Loucy (cell line): Measurements from ENCODE around the gene EPHA6.

Source experiments
- CTCF ChIP-seq: fragments of 200-600 bp; sonication (generic); conservative IDR thresholded peaks from 2 replicates; pipeline ENCODE4 v1.5.1; 2014; ENCODE audit warnings: mild to moderate bottlenecking, antibody characterized with exemption, low read length
- EZH2phosphoT487 ChIP-seq: fragments of 200-600 bp; IDR thresholded peaks from 2 replicates; pipeline ENCODE4 v1.6.1; 2018; ENCODE audit warnings: antibody characterized with exemption, mild to moderate bottlenecking, moderate library complexity, borderline replicate concordance

DNA sequence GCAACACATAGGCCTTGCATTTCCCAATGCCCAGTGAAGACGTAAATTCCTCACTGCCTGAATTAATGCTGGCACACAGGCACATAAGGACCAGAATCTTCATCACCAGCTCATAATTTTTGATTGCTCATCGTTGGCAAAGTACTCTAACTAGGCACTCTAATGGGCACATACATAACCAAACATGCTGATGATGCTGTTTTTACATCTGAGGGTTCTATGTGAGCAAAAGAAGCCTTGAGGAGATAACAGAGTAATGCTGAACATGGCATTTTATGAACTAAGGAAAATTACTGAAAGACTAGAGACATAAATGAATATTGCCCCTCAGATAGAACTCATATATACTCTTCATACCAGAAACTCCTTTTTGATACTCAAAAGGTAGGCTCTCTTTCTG is 387.4 kb downstream of the EPHA6 start:
- no peak for TF ChIP-seq CTCF
- no peak for TF ChIP-seq EZH2phosphoT487
